Measurements from ENCODE around the gene CAP2.

The CAP2 gene

DNA sequence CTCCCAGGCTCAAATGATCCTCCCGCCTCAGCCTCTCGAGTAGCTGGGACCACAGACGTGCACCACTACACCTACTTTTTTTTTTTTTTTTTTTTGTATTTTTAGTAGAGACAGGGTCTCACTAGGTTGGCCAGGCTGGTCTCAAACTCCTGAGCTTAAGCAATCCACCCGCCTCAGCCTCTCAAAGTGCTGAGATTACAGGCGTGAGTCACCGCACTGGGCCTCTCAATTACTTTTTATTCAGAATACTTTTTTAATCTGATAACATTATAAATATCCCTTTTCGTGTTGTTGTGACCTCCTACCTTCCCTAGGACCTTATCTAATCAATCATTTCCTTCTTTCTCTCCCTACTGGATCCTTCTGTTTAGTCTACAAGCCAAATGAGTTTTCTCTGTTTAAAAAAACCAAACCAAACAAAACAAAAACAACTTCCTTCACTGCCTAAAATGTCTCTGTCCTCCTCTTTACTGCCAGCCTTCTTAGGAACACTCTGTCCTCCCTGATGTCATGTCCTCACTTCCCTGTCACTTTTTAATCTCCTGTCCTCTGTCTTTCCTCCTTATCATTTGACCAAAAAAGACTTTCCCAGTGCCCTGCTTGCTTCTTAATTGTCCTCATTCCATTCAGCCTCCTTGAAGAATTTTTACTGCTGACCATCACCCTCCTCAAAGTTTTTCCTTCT, 85.0 kb downstream of the CAP2 start:
- DNase-seq = no peak

GRCh38 chr6:17478946-17479345, 85.6 kb downstream of the CAP2 start:
- no peak for DNase-seq

DNA sequence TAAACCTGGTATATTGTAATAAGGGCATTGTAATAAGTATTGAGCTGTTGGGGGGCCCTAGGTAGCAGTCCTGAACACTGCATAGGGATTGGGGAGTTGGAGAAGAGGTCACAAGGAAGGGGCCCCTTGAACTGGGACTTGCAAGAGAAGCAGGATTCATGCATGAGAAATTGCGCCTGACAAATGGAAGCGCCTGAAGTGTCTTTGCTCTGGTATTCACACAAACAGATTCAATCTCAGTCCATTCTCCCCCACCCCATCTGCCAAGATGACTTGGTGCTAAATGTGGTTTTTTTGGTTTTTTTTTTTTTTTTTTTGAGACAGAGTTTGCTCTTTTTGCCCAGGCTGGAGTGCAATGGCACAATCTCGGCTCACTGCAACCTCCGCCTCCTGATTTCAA, 87.1 kb downstream of the CAP2 start:
- DNase-seq = no peak

- no peak for DNase-seq
Measured at GRCh38 chr6:17482711-17483110, 89.3 kb downstream of the CAP2 start.

DNA sequence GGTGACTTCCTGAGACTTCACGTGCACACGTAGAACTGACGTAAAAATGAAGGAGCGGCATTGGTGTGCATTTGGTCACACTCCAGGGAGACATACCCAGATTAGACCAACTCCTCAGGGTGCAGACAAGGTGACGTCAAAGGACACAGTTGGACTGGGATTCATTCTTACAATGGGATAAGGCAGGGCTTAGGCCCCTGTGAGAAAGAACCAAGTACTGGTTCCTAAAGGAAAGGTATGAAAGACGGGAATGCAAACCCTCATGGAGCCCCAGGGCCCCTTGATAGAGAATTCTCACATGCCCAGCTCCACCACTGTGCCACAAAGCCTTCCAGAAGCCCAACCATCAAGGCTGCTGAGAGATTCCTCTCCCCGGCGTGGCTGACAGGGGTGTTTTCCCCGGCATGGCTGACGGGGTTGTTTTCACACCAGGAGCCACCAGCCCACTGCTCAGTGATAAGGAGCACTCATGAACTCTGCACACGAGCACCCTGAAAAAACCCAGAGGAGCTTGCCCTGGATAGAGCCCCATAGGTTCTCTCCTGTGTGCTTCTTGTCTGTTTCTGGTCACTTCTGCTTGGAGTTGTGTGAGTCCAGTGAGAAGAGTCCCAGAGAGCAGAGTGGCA, 90.1 kb downstream of the CAP2 start:
- no peak for DNase-seq

DNA sequence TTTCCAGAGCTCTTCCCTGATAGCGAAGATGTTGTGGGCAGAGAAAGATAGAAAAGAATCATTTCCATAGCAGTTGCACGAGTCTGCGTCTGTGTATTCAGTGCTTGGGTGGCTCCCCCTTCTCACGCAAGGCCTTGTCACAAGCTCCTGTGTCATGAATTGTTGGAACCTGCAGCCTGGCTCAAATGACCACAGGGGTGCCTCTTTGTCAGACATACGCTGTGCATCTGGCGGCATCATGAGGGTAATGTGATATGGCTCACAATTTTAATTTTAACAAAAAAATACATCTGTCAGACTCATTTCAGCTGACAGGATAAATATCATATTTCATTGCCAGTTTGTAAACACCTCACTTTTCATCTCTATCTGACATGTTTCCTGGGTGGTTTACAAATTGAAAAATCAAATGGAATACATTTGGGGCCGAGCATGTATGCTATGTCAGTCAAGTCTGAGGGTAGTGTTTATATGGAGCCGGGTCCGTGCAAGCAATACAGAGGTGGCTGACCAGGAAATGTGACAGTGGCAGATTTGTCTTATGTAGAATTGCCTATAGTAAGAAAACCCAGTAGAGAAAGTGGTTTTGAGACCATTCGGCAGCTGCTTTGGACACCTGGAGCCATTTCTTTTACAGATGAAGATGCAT, 90.9 kb downstream of the CAP2 start:
- DNase-seq = peak; percentile 72

GRCh38 chr6:17485181-17485580, 91.8 kb downstream of the CAP2 start:
- peak; percentile 47 for DNase-seq

DNA sequence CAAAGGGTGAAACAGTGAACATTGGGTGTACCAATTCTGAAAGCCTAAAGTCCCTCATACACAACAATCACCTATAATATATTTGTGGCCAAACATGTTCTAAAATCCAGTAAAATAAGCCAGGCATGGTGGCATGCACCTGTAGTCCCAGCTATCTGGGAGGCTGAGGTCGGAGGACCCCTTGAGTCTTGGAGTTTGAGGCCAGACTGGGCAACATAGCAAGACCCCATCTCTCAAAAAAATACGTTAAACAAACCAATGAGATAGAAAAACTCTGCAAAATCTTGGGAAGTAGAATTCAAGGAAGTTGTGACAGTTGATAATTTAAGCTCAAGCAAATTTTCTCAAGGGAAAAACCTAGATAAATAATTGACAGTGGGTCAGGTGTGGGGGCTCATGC, 92.6 kb downstream of the CAP2 start:
- DNase-seq = no peak

DNA sequence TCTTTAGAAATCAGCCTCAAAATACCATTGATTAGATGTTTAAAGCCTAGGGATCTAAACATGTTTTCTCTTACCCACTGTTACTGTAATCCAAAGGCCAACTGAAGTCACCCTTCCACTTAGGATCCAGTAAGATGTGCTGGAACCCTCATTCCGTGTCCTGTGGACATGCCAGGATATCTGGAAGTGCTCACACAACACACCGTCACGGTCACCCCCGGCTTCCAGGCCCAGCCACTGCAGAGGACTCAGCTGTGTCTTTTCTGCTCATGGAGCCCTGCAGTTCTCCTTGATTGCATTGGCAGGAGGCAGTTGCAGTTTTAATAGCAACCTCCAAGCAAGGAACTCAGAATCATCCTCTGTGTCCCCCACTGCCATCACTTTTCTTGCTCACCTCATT, 93.3 kb downstream of the CAP2 start:
- no peak for DNase-seq

GRCh38 chr6:17490724-17491123, 97.3 kb downstream of the CAP2 start:
- DNase-seq = peak; percentile 14

GRCh38 chr6:17491416-17492142, 98.2 kb downstream of the CAP2 start:
- DNase-seq = no peak

- no peak for DNase-seq
Measured at GRCh38 chr6:17492350-17492749, 99.0 kb downstream of the CAP2 start.

GRCh38 chr6:17493286-17493685, 99.9 kb downstream of the CAP2 start:
- DNase-seq = no peak

DNA sequence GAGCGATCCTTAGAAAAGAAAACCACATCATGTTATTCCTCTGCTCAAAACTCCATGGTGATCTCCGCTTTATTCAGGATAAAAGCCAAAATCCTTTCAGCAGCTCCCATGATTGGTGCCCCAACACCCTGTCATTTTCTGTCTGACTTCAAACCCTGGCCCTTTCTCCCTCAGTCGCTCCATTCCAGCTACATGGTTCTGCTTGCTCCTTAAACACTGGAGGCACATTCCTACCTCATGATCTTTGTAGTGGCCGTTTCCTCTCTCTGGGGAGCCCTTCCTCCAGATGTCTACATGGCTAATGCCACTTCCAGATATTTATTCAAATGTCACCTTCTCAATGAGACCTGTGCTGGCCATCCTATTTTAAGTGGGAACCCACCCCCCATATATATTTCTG, 100.8 kb downstream of the CAP2 start:
- no peak for DNase-seq

DNA sequence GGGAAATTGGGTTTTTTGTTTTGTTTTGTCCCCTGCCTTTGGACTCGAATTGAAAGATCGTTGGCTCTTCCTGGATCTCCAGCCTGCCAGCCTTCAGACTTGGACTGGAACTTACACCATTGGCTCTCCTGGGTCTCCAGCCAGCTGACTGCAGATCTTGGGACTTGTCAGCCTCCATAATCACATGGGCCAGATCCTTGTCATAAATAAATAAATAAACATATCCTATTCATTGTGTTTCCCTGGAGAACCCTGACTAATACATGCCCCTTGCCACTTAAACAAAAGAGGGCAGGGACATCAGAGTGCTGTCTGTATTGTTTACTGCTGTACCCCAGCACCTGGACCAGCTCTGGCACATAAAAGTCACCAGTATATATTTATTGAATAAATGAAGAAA, 101.5 kb downstream of the CAP2 start:
- no peak for DNase-seq

- no peak for DNase-seq
Measured at GRCh38 chr6:17497535-17498095, 104.2 kb downstream of the CAP2 start.

GRCh38 chr6:17501442-17501841, 108.0 kb downstream of the CAP2 start:
- DNase-seq = no peak

GRCh38 chr6:17501982-17502704, 108.7 kb downstream of the CAP2 start:
- DNase-seq = no peak

DNA sequence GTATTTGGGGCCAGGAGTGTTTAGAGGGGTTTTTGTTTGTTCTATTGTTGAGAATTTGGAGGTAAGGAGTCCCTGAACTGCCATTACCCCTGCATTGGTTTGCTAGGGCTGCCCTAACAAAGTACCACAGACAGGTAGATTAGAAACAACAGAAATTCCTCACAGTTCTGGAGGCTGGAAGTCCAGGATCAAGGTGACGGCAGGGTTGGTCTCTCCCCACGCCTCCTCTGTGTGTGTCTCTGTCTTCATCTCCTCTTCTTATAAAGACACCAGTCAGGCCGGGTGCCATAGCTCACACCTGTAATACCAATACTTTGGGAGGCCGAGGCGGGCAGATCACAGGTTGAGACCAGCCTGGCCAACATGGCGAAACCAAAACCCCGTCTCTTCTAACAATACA, 109.7 kb downstream of the CAP2 start:
- no peak for DNase-seq

DNA sequence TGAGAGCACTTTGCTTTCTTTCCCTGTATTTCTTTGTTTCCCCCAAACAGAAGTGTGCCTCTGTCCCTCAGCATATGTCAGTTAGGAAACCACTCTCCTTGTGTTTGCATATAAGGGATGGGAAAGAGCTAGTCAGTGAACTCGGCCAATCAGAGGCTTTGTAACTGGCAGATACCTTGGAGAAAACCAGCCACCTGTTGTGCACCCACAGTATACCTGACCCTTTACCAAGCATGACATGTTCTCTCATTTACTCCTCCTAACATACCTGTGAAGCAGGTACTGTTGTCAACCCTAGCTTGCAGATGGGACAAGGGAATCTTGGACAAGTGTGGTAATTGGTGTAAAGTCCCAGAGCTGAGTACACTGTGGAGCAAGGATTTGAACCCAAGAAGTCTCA, 110.6 kb downstream of the CAP2 start:
- no peak for DNase-seq

DNA sequence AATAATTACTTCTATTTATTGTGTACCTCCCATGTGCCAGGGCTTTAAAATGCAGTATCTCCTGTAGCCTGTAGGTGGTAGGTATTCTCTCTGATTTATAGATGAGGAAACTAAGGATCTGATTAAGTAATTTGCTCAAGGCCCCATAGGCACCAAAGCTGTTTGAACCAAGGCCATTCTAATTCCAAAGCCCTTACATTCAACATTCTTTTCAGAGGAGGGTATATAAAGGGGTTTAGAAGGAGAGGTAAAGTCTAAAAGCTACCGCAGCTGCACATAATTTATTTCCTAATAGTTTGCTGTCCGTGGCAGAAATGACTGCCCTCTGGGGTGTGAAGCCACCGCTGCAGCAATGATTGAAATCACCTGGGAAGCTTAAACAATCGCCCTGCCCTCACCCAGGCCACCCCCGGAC, 111.7 kb downstream of the CAP2 start:
- DNase-seq = no peak

DNA sequence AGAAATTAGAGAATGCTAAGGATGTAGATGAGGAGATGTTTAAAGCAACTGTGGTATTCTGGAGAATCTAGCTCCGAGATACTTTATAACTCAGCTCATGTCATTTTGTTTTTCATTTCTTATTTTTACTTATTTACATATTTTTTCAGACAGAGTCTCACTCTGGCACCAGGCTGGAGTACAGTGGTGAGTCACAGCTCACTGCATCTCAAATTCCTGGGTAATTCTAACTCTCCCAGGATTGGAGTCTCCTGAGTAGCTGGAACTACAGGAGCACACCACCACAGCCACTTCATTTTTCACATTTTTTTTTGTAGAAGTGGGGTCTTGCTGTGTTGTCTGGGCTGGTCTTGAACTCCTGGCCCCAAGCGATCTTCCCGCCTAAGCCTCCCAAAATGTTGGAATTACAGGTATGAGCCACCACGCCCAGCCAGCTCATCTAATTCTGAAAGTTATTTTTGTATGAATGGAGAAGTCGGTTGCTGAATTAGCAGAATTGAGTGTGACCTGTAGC, 112.4 kb downstream of the CAP2 start:
- no peak for DNase-seq

- no peak for DNase-seq
Measured at GRCh38 chr6:17506531-17506930, 113.1 kb downstream of the CAP2 start.
